HEK293 (cell line): ENCODE data around the gene GTF3C4.
A peak's percentile ranks its signal among the peaks of the same experiment; 100 is the strongest.

Experiments used
- CTCF ChIA-PET: fragments of 350-600 bp; formaldehyde crosslinking; extraction: SDS; loops from one replicate; lab custom pipeline; 2021; ENCODE audit warnings: antibody characterized with exemption; lab: Yijun Ruan, JAX
- POLR2A ChIA-PET: fragments of 300-600 bp; formaldehyde crosslinking; extraction: SDS; loops from one replicate; lab custom pipeline; 2020; ENCODE audit warnings: antibody characterized with exemption, inconsistent platforms; lab: Yijun Ruan, JAX
- H3K27ac ChIP-seq: fragments of 200-500 bp; sonication (Bioruptor generic); 2 replicates; pipeline ENCODE4 v1.5.1; 2014; ENCODE audit warnings: low read depth, low read length, control low read depth, inconsistent platforms; ENCODE audit errors: extremely low read depth
- H3K36me3 ChIP-seq, 2 experiments: fragments of 200-500 bp in 1 of 2; sonication (Bioruptor generic) in 1 of 2; 1 replicate in 1 of 2; 2 replicates in 1 of 2; pipeline ENCODE4 v1.5.1; 2014 to 2017; ENCODE audit warnings: inconsistent platforms in 2 of 2, low read length in 2 of 2; ENCODE audit not compliant: control insufficient read depth in 2 of 2, insufficient read depth in 1 of 2
- H3K4me1 ChIP-seq: fragments of 200-500 bp; sonication (Bioruptor generic); 2 replicates; pipeline ENCODE4 v1.5.1; 2014; ENCODE audit warnings: mild to moderate bottlenecking, low read length, inconsistent platforms; ENCODE audit not compliant: control insufficient read depth, insufficient read depth
- H3K4me3 ChIP-seq: 2 replicates; pipeline ENCODE4 v1.5.1; 2011; ENCODE audit warnings: low read depth, mild to moderate bottlenecking, control low read depth, low read length, moderate library complexity
- H3K9me3 ChIP-seq: fragments of 200-500 bp; sonication (Bioruptor generic); 2 replicates; pipeline ENCODE4 v1.5.1; 2014; ENCODE audit warnings: low read depth, low read length, inconsistent platforms; ENCODE audit not compliant: control insufficient read depth, insufficient read depth
- KLF1 ChIP-seq: fragments of 450-650 bp; formaldehyde crosslinking; IDR thresholded peaks from 2 replicates; pipeline ENCODE4 v1.5.1; 2016; ENCODE audit warnings: missing biosample characterization, missing genetic modification characterization
- KLF10 ChIP-seq: fragments of 450-650 bp; IDR thresholded peaks from 2 replicates; pipeline ENCODE4 v1.5.1; 2018; ENCODE audit warnings: missing biosample characterization, mild to moderate bottlenecking, missing genetic modification characterization
- ZNF175 ChIP-seq: fragments of 450-650 bp; formaldehyde crosslinking; IDR thresholded peaks from 2 replicates; pipeline ENCODE4 v1.5.1; 2016; ENCODE audit warnings: missing biosample characterization, missing genetic modification characterization
- ZNF19 ChIP-seq: fragments of 450-650 bp; formaldehyde crosslinking; IDR thresholded peaks from 2 replicates; pipeline ENCODE4; 2016; ENCODE audit warnings: missing biosample characterization, missing genetic modification characterization, low read depth
- ZNF214 ChIP-seq: fragments of 450-650 bp; formaldehyde crosslinking; IDR thresholded peaks from 2 replicates; pipeline ENCODE4 v1.5.1; 2017; ENCODE audit warnings: missing biosample characterization, mild to moderate bottlenecking, missing genetic modification characterization, borderline replicate concordance
- ZNF335 ChIP-seq: fragments of 450-650 bp; formaldehyde crosslinking; conservative IDR thresholded peaks from 2 replicates; pipeline ENCODE4 v1.5.1; 2016; ENCODE audit warnings: missing biosample characterization, missing genetic modification characterization
- ZNF626 ChIP-seq: fragments of 450-650 bp; sonication (Bioruptor Pico); formaldehyde crosslinking; IDR thresholded peaks from 2 replicates; pipeline ENCODE4 v1.5.1; 2018; ENCODE audit warnings: missing biosample characterization, missing genetic modification characterization, inconsistent platforms
- TF ChIP-seq, protein P1 (sequence below): fragments of 450-650 bp; formaldehyde crosslinking; IDR thresholded peaks from 2 replicates; pipeline ENCODE4 v1.5.0; 2017; ENCODE audit warnings: missing biosample characterization, missing genetic modification characterization, borderline replicate concordance
- TF ChIP-seq, protein P2 (sequence below): fragments of 450-650 bp; formaldehyde crosslinking; IDR thresholded peaks from 2 replicates; pipeline ENCODE4 v1.5.1; 2016; ENCODE audit warnings: missing biosample characterization, missing genetic modification characterization
- TF ChIP-seq, protein P3 (sequence below): fragments of 450-650 bp; formaldehyde crosslinking; conservative IDR thresholded peaks from 2 replicates; pipeline ENCODE4 v1.5.1; 2016; ENCODE audit warnings: low read depth, missing biosample characterization, missing genetic modification characterization

GTF3C4 gene

DNA sequence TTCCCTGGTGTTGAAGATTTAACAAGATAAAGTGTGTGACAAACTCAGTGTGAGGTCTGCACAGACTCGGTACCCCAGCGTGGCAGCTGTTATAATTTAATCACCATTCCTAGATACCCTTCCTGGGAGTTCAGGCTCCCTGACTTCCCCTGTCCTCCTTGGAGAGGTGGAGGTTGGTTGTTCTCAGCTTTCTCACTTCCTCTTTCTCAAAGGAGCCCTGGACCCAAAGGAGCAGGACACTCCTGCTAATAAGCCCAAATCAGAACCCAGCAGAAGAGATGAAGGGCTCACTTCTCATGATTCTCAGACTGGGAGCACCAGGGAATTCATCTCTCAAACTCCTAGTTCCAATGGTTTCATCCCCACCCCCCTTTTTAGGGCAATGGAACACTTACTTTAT, 58.2 kb downstream of the GTF3C4 start (continued):
- no peak for TF ChIP-seq ZNF19

DNA sequence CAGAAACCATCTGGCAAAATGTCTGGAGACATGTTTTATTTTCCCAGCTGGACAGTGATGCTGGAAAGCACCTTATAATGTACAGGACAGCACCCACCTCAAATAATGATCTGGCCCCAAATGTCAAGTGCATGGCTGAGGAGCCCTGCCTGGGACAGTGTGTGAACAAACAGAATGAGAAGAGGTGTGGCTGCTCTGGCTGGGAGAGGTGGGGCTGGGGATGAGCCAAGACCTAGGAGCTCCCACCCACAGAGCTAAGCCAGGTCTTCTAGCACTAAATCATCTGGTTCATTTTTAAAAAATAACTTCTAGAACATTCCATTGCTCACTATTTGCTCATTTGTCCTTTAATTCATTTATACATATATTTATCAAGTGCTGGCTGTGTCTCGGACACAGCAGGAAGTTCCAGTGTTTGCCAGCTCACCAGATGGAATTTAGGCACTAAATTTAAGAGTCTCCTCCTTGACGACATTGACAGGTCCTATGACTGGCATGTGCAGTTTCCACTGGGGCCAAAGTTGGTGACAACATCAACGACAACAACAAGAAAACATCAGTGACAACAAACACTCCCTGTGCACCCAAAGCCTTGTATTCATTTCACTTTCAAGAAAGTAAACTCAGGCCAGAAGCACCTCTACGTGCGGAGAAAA, 59.1 kb downstream of the GTF3C4 start:
- Histone ChIP-seq H3K36me3 (no peaks in the 10 kb centered on the region), H3K4me1 (no peaks in the 10 kb centered on the region), H3K4me3 (no peak overlapping the region), H3K9me3 (no peaks in the 10 kb centered on the region), H3K27ac (no peak overlapping the region)
- TF ChIP-seq, protein P1, sequence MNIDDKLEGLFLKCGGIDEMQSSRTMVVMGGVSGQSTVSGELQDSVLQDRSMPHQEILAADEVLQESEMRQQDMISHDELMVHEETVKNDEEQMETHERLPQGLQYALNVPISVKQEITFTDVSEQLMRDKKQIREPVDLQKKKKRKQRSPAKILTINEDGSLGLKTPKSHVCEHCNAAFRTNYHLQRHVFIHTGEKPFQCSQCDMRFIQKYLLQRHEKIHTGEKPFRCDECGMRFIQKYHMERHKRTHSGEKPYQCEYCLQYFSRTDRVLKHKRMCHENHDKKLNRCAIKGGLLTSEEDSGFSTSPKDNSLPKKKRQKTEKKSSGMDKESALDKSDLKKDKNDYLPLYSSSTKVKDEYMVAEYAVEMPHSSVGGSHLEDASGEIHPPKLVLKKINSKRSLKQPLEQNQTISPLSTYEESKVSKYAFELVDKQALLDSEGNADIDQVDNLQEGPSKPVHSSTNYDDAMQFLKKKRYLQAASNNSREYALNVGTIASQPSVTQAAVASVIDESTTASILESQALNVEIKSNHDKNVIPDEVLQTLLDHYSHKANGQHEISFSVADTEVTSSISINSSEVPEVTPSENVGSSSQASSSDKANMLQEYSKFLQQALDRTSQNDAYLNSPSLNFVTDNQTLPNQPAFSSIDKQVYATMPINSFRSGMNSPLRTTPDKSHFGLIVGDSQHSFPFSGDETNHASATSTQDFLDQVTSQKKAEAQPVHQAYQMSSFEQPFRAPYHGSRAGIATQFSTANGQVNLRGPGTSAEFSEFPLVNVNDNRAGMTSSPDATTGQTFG (tag by site-specific recombination) = no peak
- TF ChIP-seq ZNF626 = no peak
- CTCF ChIA-PET = interaction anchor here (0.5 to 0.9 kb wide), 3 partner anchors 35 to 1297 kb away, joined by 3 read pairs; no protein-coding TSS in a partner anchor
- POLR2A ChIA-PET = no interaction called here

DNA sequence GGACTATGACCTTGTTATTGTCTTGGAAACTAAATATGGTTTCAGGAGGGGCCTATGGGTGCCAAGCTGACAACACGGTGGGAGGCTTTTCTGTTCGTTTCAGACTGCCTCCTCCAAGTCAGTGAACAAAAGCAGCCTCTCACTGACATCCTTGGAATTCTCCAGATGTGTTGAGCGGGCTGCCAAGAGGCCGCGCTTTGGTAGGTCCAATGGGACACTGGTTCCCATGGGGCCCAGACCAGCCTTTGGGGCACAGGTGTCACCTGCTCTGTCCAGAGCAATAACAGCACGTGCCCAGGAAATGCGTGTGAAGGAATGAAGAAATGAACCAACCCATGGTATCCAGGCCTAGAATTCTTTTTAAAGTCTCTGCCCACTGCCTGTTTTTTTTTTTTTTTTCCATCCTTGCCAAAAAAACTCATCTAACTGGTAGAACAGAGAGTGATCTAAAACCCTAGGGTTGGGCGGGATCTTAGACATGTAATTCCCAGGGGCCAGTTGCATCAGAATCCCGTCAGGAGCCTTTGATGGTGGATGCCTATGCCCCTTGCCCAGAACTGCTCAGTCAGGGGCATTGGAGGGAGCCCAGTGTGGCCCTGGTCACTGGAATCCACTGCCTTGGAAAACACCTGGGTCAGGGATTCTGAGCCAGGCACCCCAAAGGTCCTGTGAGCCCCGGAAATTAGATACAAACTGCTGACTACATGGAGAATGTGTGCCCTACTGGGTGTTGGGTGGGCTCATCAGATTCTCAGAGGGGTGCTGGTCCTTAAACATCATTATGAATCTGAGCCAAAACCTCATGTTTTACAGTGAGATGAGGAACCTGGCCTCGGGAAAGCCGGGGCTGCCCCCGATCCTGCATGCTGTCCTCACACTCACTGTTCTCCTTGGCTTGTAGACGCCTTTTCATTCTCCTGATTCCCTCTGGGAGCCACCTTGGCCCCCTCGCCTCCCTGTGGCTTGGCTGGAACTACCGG, 60.1 kb downstream of the GTF3C4 start:
- Histone ChIP-seq H3K4me1 (no peaks in the 10 kb centered on the region), H3K36me3 (no peaks in the 10 kb centered on the region), H3K27ac (no peak overlapping the region), H3K4me3 (no peak overlapping the region), H3K9me3 (no peaks in the 10 kb centered on the region)
- TF ChIP-seq ZNF175 (tag by site-specific recombination) (no peak), KLF10 (tag by site-specific recombination) (no peak), ZNF335 (no peak), ZNF214 (tag by site-specific recombination) (no peak), KLF1 (tag by site-specific recombination) (no peak)
- TF ChIP-seq, protein P2, sequence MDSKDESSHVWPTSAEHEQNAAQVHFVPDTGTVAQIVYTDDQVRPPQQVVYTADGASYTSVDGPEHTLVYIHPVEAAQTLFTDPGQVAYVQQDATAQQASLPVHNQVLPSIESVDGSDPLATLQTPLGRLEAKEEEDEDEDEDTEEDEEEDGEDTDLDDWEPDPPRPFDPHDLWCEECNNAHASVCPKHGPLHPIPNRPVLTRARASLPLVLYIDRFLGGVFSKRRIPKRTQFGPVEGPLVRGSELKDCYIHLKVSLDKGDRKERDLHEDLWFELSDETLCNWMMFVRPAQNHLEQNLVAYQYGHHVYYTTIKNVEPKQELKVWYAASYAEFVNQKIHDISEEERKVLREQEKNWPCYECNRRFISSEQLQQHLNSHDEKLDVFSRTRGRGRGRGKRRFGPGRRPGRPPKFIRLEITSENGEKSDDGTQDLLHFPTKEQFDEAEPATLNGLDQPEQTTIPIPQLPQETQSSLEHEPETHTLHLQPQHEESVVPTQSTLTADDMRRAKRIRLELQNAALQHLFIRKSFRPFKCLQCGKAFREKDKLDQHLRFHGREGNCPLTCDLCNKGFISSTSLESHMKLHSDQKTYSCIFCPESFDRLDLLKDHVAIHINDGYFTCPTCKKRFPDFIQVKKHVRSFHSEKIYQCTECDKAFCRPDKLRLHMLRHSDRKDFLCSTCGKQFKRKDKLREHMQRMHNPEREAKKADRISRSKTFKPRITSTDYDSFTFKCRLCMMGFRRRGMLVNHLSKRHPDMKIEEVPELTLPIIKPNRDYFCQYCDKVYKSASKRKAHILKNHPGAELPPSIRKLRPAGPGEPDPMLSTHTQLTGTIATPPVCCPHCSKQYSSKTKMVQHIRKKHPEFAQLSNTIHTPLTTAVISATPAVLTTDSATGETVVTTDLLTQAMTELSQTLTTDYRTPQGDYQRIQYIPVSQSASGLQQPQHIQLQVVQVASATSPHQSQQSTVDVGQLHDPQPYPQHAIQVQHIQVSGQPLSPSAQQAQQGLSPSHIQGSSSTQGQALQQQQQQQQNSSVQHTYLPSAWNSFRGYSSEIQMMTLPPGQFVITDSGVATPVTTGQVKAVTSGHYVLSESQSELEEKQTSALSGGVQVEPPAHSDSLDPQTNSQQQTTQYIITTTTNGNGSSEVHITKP (tag by site-specific recombination) = peak; percentile 71
- TF ChIP-seq, protein P3, sequence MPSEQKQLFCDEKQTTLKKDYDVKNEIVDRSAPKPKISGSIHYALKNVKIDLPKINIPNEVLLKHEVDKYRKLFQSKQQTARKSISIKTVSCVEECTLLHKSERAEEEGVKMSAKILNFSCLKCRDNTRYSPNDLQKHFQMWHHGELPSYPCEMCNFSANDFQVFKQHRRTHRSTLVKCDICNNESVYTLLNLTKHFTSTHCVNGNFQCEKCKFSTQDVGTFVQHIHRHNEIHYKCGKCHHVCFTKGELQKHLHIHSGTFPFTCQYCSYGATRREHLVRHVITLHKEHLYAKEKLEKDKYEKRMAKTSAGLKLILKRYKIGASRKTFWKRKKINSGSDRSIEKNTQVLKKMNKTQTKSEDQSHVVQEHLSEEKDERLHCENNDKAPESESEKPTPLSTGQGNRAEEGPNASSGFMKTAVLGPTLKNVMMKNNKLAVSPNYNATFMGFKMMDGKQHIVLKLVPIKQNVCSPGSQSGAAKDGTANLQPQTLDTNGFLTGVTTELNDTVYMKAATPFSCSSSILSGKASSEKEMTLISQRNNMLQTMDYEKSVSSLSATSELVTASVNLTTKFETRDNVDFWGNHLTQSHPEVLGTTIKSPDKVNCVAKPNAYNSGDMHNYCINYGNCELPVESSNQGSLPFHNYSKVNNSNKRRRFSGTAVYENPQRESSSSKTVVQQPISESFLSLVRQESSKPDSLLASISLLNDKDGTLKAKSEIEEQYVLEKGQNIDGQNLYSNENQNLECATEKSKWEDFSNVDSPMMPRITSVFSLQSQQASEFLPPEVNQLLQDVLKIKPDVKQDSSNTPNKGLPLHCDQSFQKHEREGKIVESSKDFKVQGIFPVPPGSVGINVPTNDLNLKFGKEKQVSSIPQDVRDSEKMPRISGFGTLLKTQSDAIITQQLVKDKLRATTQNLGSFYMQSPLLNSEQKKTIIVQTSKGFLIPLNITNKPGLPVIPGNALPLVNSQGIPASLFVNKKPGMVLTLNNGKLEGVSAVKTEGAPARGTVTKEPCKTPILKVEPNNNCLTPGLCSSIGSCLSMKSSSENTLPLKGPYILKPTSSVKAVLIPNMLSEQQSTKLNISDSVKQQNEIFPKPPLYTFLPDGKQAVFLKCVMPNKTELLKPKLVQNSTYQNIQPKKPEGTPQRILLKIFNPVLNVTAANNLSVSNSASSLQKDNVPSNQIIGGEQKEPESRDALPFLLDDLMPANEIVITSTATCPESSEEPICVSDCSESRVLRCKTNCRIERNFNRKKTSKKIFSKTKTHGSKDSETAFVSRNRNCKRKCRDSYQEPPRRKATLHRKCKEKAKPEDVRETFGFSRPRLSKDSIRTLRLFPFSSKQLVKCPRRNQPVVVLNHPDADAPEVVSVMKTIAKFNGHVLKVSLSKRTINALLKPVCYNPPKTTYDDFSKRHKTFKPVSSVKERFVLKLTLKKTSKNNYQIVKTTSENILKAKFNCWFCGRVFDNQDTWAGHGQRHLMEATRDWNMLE (tag by site-specific recombination) = 0 out of 2 replicates have a peak, but pooled peaks have one; percentile 21
- POLR2A ChIA-PET = no interaction called here
- CTCF ChIA-PET = interaction anchor here (0.6 to 0.8 kb wide), 2 partner anchors 86 to 366 kb away, joined by 3 read pairs; no protein-coding TSS in a partner anchor
